ENCODE data around the gene SDR42E2. TPM values are rescaled to one million over a fixed set of nuclear protein-coding genes. Genes with fewer than 3 reads are reported as not detected.

Gene SDR42E2
- total and polyA plus RNA-seq, 2 donors = 0.05 to 0.14 TPM

GRCh38 chr16:22204091-22204655 lies 41.9 kb downstream of the SDR42E2 start:
- no peaks in the 10 kb centered on the region for H3K36me3 ChIP-seq (ENCODE audit: control insufficient read depth in 2 of 2, insufficient read depth in 2 of 2, low read length in 1 of 2)
- DNase-seq (ENCODE audit: low read depth in 6 of 9, low spot score in 9 of 9) = no peak
- WGBS = over 99% methylated on average over 2 of the region's 2 CpGs
- H3K4me3 ChIP-seq (ENCODE audit: low read length in 2 of 2) = no peak overlapping the region
- H3K27ac ChIP-seq (ENCODE audit: low read depth in 1 of 2, low read length in 1 of 2) = no peak overlapping the region
- peaks cover 8 to 18% of the 10 kb centered on the region in 2 donors for H3K4me1 ChIP-seq (ENCODE audit: control insufficient read depth in 2 of 2, insufficient read depth in 2 of 2, low read length in 2 of 2)
- H3K9me3 ChIP-seq (ENCODE audit: control insufficient read depth in 2 of 2, insufficient read depth in 1 of 2, low read length in 1 of 2) = no peaks in the 10 kb centered on the region
- no peaks in the 10 kb centered on the region for H3K27me3 ChIP-seq (ENCODE audit: control insufficient read depth in 2 of 2, insufficient read depth in 1 of 2, low read length in 1 of 2)

GRCh38 chr16:22205577-22206012 lies 43.3 kb downstream of the SDR42E2 start:
- Histone ChIP-seq H3K4me1 (ENCODE audit: control insufficient read depth in 2 of 2, insufficient read depth in 2 of 2, low read length in 2 of 2) (peaks cover 8 to 18% of the 10 kb centered on the region in 2 donors), H3K4me3 (ENCODE audit: low read length in 2 of 2) (peak overlapping the region; percentile 30 to 70), H3K36me3 (ENCODE audit: control insufficient read depth in 2 of 2, insufficient read depth in 2 of 2, low read length in 1 of 2) (no peaks in the 10 kb centered on the region), H3K27ac (ENCODE audit: low read depth in 1 of 2, low read length in 1 of 2) (peak overlapping the region; percentile 22 to 57), H3K27me3 (ENCODE audit: control insufficient read depth in 2 of 2, insufficient read depth in 1 of 2, low read length in 1 of 2) (no peaks in the 10 kb centered on the region), H3K9me3 (ENCODE audit: control insufficient read depth in 2 of 2, insufficient read depth in 1 of 2, low read length in 1 of 2) (no peaks in the 10 kb centered on the region)
- DNase-seq (ENCODE audit: low read depth in 6 of 9, low spot score in 9 of 9) = no peak
- 20% methylated on average over 11 of the region's 11 CpGs for WGBS

GRCh38 chr16:22206013-22206841 lies 43.9 kb downstream of the SDR42E2 start, which contains the start of gene EEF2K:
Gene EEF2K, plus strand, starts transcription at chr16:22206278. Its CDS starts 19,452 bp downstream, at chr16:22225730.
- Histone ChIP-seq H3K27ac (ENCODE audit: low read depth in 1 of 2, low read length in 1 of 2) (peak within 1 kb of the TSS; percentile 57 to 74), H3K27me3 (ENCODE audit: control insufficient read depth in 2 of 2, insufficient read depth in 1 of 2, low read length in 1 of 2) (no peaks in the 10 kb centered on the region), H3K4me3 (ENCODE audit: low read length in 2 of 2) (peak within 1 kb of the TSS; percentile 70 to 71), H3K36me3 (ENCODE audit: control insufficient read depth in 2 of 2, insufficient read depth in 2 of 2, low read length in 1 of 2) (no peaks in the 10 kb centered on the region), H3K4me1 (ENCODE audit: control insufficient read depth in 2 of 2, insufficient read depth in 2 of 2, low read length in 2 of 2) (peaks cover 8 to 18% of the 10 kb centered on the region in 2 donors), H3K9me3 (ENCODE audit: control insufficient read depth in 2 of 2, insufficient read depth in 1 of 2, low read length in 1 of 2) (peaks cover 0 to 3% of the 10 kb centered on the region in 2 donors)
- DNase-seq (ENCODE audit: low read depth in 6 of 9, low spot score in 9 of 9) = peak in 7 of 9 donors; percentile 62 to 84 (median 70)
- under 1% methylated on average over 74 of the region's 74 CpGs for WGBS

GRCh38 chr16:22206842-22207714 lies 44.8 kb downstream of the SDR42E2 start:
- Histone ChIP-seq H3K4me1 (ENCODE audit: control insufficient read depth in 2 of 2, insufficient read depth in 2 of 2, low read length in 2 of 2) (peaks cover 8 to 18% of the 10 kb centered on the region in 2 donors), H3K4me3 (ENCODE audit: low read length in 2 of 2) (peak overlapping the region; percentile 70 to 71), H3K27me3 (ENCODE audit: control insufficient read depth in 2 of 2, insufficient read depth in 1 of 2, low read length in 1 of 2) (no peaks in the 10 kb centered on the region), H3K9me3 (ENCODE audit: control insufficient read depth in 2 of 2, insufficient read depth in 1 of 2, low read length in 1 of 2) (peaks cover 0 to 3% of the 10 kb centered on the region in 2 donors), H3K27ac (ENCODE audit: low read depth in 1 of 2, low read length in 1 of 2) (peak overlapping the region; percentile 47 to 74), H3K36me3 (ENCODE audit: control insufficient read depth in 2 of 2, insufficient read depth in 2 of 2, low read length in 1 of 2) (no peaks in the 10 kb centered on the region)
- 11% methylated on average over 35 of the region's 35 CpGs for WGBS
- DNase-seq (ENCODE audit: low read depth in 6 of 9, low spot score in 9 of 9) = peak in 2 of 9 donors; percentile 35 to 61

DNA sequence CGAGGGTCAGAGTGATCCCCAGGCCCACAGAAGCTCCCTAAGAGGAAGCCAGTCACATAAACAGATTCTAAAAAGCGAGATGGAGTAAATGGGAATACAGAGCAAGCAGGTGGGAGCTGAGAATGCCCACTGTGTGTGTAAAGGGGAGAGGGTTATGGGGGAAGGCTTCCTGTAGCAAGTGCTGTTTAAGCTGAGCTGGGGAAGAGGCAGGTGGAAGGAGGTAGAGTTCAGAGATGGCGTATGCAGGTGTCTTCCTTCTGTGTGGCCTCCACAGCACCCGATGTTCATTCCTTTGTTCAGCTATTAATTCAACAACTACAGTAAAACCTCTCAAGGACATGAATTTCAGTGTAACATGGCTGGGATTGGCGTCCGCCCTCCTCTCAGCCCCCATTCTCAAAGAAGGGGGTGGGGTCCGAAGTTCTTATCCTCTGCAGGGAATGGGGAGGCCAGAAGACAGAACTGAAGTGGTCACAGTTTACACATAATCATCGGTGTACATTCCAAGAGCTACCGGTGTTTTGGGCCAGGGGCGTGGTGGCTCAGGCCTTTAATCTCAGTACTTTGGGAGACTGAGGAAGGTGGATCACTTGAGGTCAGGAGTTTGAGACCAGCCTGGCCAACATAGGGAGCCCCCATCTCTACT lies 45.5 kb downstream of the SDR42E2 start:
- Histone ChIP-seq H3K9me3 (ENCODE audit: control insufficient read depth in 2 of 2, insufficient read depth in 1 of 2, low read length in 1 of 2) (peaks cover 0 to 3% of the 10 kb centered on the region in 2 donors), H3K4me3 (ENCODE audit: low read length in 2 of 2) (peak overlapping the region; percentile 70 to 71), H3K27me3 (ENCODE audit: control insufficient read depth in 2 of 2, insufficient read depth in 1 of 2, low read length in 1 of 2) (no peaks in the 10 kb centered on the region), H3K36me3 (ENCODE audit: control insufficient read depth in 2 of 2, insufficient read depth in 2 of 2, low read length in 1 of 2) (peaks cover 0 to 3% of the 10 kb centered on the region in 2 donors), H3K4me1 (ENCODE audit: control insufficient read depth in 2 of 2, insufficient read depth in 2 of 2, low read length in 2 of 2) (peaks cover 8 to 18% of the 10 kb centered on the region in 2 donors), H3K27ac (ENCODE audit: low read depth in 1 of 2, low read length in 1 of 2) (peak overlapping the region; percentile 47 to 66)
- DNase-seq (ENCODE audit: low read depth in 6 of 9, low spot score in 9 of 9) = peak in 1 of 9 donors; percentile 20
- 82% methylated on average over 10 of the region's 10 CpGs for WGBS

GRCh38 chr16:22210285-22210684 lies 48.0 kb downstream of the SDR42E2 start:
- no peak overlapping the region for H3K4me3 ChIP-seq (ENCODE audit: low read length in 2 of 2)
- no peaks in the 10 kb centered on the region for H3K27me3 ChIP-seq (ENCODE audit: control insufficient read depth in 2 of 2, insufficient read depth in 1 of 2, low read length in 1 of 2)
- no peak overlapping the region for H3K27ac ChIP-seq (ENCODE audit: low read depth in 1 of 2, low read length in 1 of 2)
- H3K36me3 ChIP-seq (ENCODE audit: control insufficient read depth in 2 of 2, insufficient read depth in 2 of 2, low read length in 1 of 2) = peaks cover 5 to 8% of the 10 kb centered on the region in 2 donors
- no peak for DNase-seq (ENCODE audit: low read depth in 6 of 9, low spot score in 9 of 9)
- WGBS = 97% methylated on average over 6 of the region's 6 CpGs
- H3K4me1 ChIP-seq (ENCODE audit: control insufficient read depth in 2 of 2, insufficient read depth in 2 of 2, low read length in 2 of 2) = peaks cover 8 to 18% of the 10 kb centered on the region in 2 donors
- H3K9me3 ChIP-seq (ENCODE audit: control insufficient read depth in 2 of 2, insufficient read depth in 1 of 2, low read length in 1 of 2) = peaks cover 0 to 3% of the 10 kb centered on the region in 2 donors

- H3K4me3 ChIP-seq (ENCODE audit: low read length in 2 of 2) = no peak overlapping the region
- DNase-seq (ENCODE audit: low read depth in 6 of 9, low spot score in 9 of 9) = no peak
- no peak overlapping the region for H3K27ac ChIP-seq (ENCODE audit: low read depth in 1 of 2, low read length in 1 of 2)
- peaks cover 5 to 8% of the 10 kb centered on the region in 2 donors for H3K36me3 ChIP-seq (ENCODE audit: control insufficient read depth in 2 of 2, insufficient read depth in 2 of 2, low read length in 1 of 2)
- no peaks in the 10 kb centered on the region for H3K27me3 ChIP-seq (ENCODE audit: control insufficient read depth in 2 of 2, insufficient read depth in 1 of 2, low read length in 1 of 2)
- 84% methylated on average over 2 of the region's 2 CpGs for WGBS
- H3K9me3 ChIP-seq (ENCODE audit: control insufficient read depth in 2 of 2, insufficient read depth in 1 of 2, low read length in 1 of 2) = peaks cover 0 to 3% of the 10 kb centered on the region in 2 donors
- peaks cover 8 to 20% of the 10 kb centered on the region in 2 donors for H3K4me1 ChIP-seq (ENCODE audit: control insufficient read depth in 2 of 2, insufficient read depth in 2 of 2, low read length in 2 of 2)
Observed at GRCh38 chr16:22210854-22211253, 48.5 kb downstream of the SDR42E2 start.

DNA sequence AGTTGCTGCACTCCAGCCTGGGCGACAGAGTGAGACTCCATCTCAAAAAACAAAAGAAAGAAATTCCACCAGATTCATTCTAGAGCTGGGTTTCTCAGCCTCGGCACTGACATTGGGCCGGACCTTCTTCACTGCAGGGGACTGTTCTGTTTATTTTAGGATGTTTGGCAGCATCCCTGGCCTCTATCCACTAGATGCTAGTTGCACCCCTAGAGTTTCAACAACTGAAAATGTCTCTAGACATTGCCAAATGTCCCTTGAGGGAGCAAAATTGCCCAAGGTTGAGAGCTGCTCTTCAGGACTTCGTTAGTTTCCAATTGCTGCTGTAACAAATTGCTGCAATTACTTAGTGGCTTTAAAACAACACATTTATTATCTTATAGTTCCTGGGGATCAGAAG lies 50.9 kb downstream of the SDR42E2 start:
- no peaks in the 10 kb centered on the region for H3K27me3 ChIP-seq (ENCODE audit: control insufficient read depth in 2 of 2, insufficient read depth in 1 of 2, low read length in 1 of 2)
- no peak for DNase-seq (ENCODE audit: low read depth in 6 of 9, low spot score in 9 of 9)
- peaks cover 5 to 8% of the 10 kb centered on the region in 2 donors for H3K36me3 ChIP-seq (ENCODE audit: control insufficient read depth in 2 of 2, insufficient read depth in 2 of 2, low read length in 1 of 2)
- no peak overlapping the region for H3K27ac ChIP-seq (ENCODE audit: low read depth in 1 of 2, low read length in 1 of 2)
- 96% methylated on average over 4 of the region's 4 CpGs for WGBS
- H3K9me3 ChIP-seq (ENCODE audit: control insufficient read depth in 2 of 2, insufficient read depth in 1 of 2, low read length in 1 of 2) = peaks cover 0 to 3% of the 10 kb centered on the region in 2 donors
- peaks cover 4 to 13% of the 10 kb centered on the region in 2 donors for H3K4me1 ChIP-seq (ENCODE audit: control insufficient read depth in 2 of 2, insufficient read depth in 2 of 2, low read length in 2 of 2)
- no peak overlapping the region for H3K4me3 ChIP-seq (ENCODE audit: low read length in 2 of 2)

All from thymus (tissue), 11 donors.